OCI-LY7 (cell line): ENCODE data around the gene SLC66A2. TPM values are rescaled to one million over a fixed set of nuclear protein-coding genes. Genes with fewer than 3 reads are reported as not detected.

Source experiments
- BruUV-seq: library from RNA; stranded (reverse); fragments of 400-500 nt; replicated peaks from 2 replicates; lab custom pipeline; 2021; lab: Mats Ljungman, UMichigan
- CTCF ChIA-PET: fragments of 300-600 bp; sonication (Branson Sonifier 250); formaldehyde crosslinking; loops from one replicate; lab custom pipeline; 2022; ENCODE audit warnings: antibody characterized with exemption; ENCODE audit not compliant: unreplicated experiment; lab: Charles Lee
- POLR2A ChIA-PET: fragments of 300-600 bp; sonication (Branson Sonifier 250); formaldehyde crosslinking; loops from one replicate; lab custom pipeline; 2022; ENCODE audit warnings: antibody characterized with exemption; lab: Charles Lee
- DNase-seq: peaks from one replicate; pipeline ENCODE4 v3.0.0-alpha.2; 2015; ENCODE audit warnings: low spot score
- H2AFZ ChIP-seq: fragments of 200-600 bp; sonication (generic), shearing (Covaris generic); 2 replicates; pipeline ENCODE4 v1.6.1; 2014; ENCODE audit warnings: mild to moderate bottlenecking, antibody characterized with exemption, low read length, moderate library complexity
- H3K27ac ChIP-seq: fragments of 200-600 bp; sonication (generic); 2 replicates; pipeline ENCODE4 v1.5.1; 2014; ENCODE audit warnings: mixed run types, low read depth, mild to moderate bottlenecking, moderate library complexity, low read length, inconsistent platforms; ENCODE audit not compliant: poor library complexity, severe bottlenecking
- H3K36me3 ChIP-seq: fragments of 200-600 bp; sonication (generic); 2 replicates; pipeline ENCODE4 v1.6.1; 2014; ENCODE audit warnings: mild to moderate bottlenecking, antibody characterized with exemption, low read length, moderate library complexity, mixed read lengths; ENCODE audit not compliant: insufficient read depth
- H3K4me1 ChIP-seq: fragments of 200-600 bp; sonication (generic); 2 replicates; pipeline ENCODE4 v1.5.1; 2014; ENCODE audit warnings: mild to moderate bottlenecking, low read length; ENCODE audit not compliant: insufficient read depth, poor library complexity, severe bottlenecking
- H3K4me2 ChIP-seq: fragments of 200-600 bp; sonication (generic); 2 replicates; pipeline ENCODE4 v1.6.1; 2014; ENCODE audit warnings: mild to moderate bottlenecking, low read length
- H3K4me3 ChIP-seq: fragments of 200-600 bp; sonication (generic); 2 replicates; pipeline ENCODE4 v1.5.1; 2014; ENCODE audit warnings: mild to moderate bottlenecking, low read depth, low read length; ENCODE audit not compliant: poor library complexity, severe bottlenecking
- H3K79me2 ChIP-seq: fragments of 200-600 bp; sonication (generic); 2 replicates; pipeline ENCODE4 v1.6.1; 2016; ENCODE audit warnings: low read depth, mild to moderate bottlenecking, low read length, moderate library complexity, mixed read lengths; ENCODE audit not compliant: insufficient read depth
- H3K9me2 ChIP-seq: fragments of 200-600 bp; sonication (generic); 2 replicates; pipeline ENCODE4 v1.6.1; 2016; ENCODE audit warnings: mild to moderate bottlenecking, low read length, mixed read lengths; ENCODE audit not compliant: insufficient read depth
- H3K9me3 ChIP-seq: fragments of 200-600 bp; sonication (generic); 2 replicates; pipeline ENCODE4 v1.6.1; 2014; ENCODE audit warnings: mild to moderate bottlenecking, mixed run types, low read length, mixed read lengths
- H4K20me1 ChIP-seq: fragments of 200-600 bp; sonication (generic); 2 replicates; pipeline ENCODE4 v1.6.1; 2014; ENCODE audit warnings: mild to moderate bottlenecking, antibody characterized with exemption, low read length, moderate library complexity, mixed read lengths; ENCODE audit not compliant: insufficient read depth
- EZH2phosphoT487 ChIP-seq: fragments of 200-600 bp; sonication (generic); IDR thresholded peaks from 2 replicates; pipeline ENCODE4 v1.6.1; 2018; ENCODE audit warnings: low read depth, borderline replicate concordance, mild to moderate bottlenecking, mixed run types, antibody characterized with exemption, low read length, moderate library complexity, mixed read lengths
- intact Hi-C: fragments of 100-400 bp; cut with micrococcal nuclease; formaldehyde crosslinking; loops from one replicate; pipeline ENCODE4 v1.10.0; 2022; ENCODE audit not compliant: unreplicated experiment
- total RNA-seq, 2 experiments: library from RNA; depleted of rRNA in 1 of 2; stranded (reverse); fragments of >200 nt in 1 of 2; shearing (Covaris generic) in 1 of 2; gene quantifications; 2 replicates each; pipeline ENCODE4 v1.2.3, GENCODE V29; 2014 to 2022
- TF ChIP-seq, protein P1 (sequence below): fragments of 200-600 bp; sonication (generic); conservative IDR thresholded peaks from 2 replicates; pipeline ENCODE4 v1.5.1; 2014; ENCODE audit warnings: mild to moderate bottlenecking, antibody characterized with exemption, low read length, moderate library complexity, mixed read lengths

SLC66A2 gene
- total RNA-seq, 2 experiments from 2014 or later = 14.5 to 17.9 TPM

DNA sequence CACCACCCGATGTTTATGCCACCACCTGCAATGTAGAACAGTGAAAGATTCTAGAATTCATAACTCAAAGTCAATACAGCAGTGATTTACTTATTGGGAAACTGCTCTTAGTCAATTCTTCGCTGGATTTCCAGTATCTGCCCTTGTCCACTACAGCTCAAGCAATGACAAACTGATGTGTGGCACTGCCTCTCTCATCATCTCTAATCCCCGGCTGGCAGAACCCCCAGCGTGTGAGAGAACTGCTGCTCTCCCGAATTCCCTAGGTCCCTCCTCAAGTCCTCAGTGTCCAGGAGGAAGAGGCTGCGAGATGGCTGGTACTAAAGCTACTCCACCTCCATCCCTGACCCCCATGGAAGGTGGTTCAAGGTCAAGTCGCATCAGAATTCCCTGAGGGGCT lies 35.3 kb upstream of the SLC66A2 start:
- peaks cover 65% of the 10 kb centered on the region for H3K79me2 ChIP-seq
- H3K4me3 ChIP-seq = peak overlapping the region; percentile 98
- H2AFZ ChIP-seq = no peak overlapping the region
- H3K36me3 ChIP-seq = peaks cover 54% of the 10 kb centered on the region
- H3K9me2 ChIP-seq = no peaks in the 10 kb centered on the region
- POLR2A ChIA-PET = interaction anchor here (1.0 kb wide), 1 partner anchor 130 kb away, joined by 3 read pairs; no protein-coding TSS in a partner anchor
- CTCF ChIA-PET = no interaction called here
- H4K20me1 ChIP-seq = peaks cover 23% of the 10 kb centered on the region
- H3K27ac ChIP-seq = no peak overlapping the region
- no peak for TF ChIP-seq EZH2phosphoT487
- DNase-seq = no peak
- peaks cover 12% of the 10 kb centered on the region for H3K4me1 ChIP-seq
- intact Hi-C loops = loop anchor here (1.0 kb wide), 1 partner anchor 37 kb away; no protein-coding TSS in a partner anchor
- BruUV-seq = no TSS peak
- H3K9me3 ChIP-seq = no peaks in the 10 kb centered on the region
- peak overlapping the region; percentile 87 for H3K4me2 ChIP-seq

DNA sequence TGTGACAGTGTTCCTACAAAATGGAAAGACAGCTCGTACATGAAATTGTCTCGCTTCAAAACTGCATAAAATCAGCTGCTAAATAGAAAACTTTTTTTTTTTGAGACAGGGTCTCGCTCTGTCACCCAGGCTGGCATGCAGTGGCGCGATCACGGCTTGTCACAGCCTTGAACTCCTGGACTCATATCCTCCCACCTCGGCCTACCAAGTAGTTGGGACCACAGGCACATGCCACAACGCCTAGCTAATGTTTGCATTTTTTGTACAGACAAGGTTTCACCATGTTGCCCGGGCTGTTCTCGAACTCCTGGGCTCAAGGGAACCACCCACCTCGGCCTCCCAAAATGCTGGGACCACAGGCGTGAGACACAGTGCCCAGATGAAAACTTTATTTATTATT lies 33.7 kb upstream of the SLC66A2 start:
- Histone ChIP-seq H3K27ac (no peak overlapping the region), H3K79me2 (peaks cover 80% of the 10 kb centered on the region), H3K4me1 (peaks cover 12% of the 10 kb centered on the region), H3K36me3 (peaks cover 55% of the 10 kb centered on the region), H3K9me2 (no peaks in the 10 kb centered on the region), H3K4me2 (no peak overlapping the region), H4K20me1 (peaks cover 27% of the 10 kb centered on the region), H3K9me3 (no peaks in the 10 kb centered on the region), H2AFZ (no peak overlapping the region), H3K4me3 (no peak overlapping the region)
- ChIA-PET POLR2A (interaction anchor here (0.8 kb wide), 3 partner anchors 8 to 741 kb away, joined by 3 to 6 read pairs (median 4); no protein-coding TSS in a partner anchor), CTCF (no interaction called here)
- TF ChIP-seq, protein P1, sequence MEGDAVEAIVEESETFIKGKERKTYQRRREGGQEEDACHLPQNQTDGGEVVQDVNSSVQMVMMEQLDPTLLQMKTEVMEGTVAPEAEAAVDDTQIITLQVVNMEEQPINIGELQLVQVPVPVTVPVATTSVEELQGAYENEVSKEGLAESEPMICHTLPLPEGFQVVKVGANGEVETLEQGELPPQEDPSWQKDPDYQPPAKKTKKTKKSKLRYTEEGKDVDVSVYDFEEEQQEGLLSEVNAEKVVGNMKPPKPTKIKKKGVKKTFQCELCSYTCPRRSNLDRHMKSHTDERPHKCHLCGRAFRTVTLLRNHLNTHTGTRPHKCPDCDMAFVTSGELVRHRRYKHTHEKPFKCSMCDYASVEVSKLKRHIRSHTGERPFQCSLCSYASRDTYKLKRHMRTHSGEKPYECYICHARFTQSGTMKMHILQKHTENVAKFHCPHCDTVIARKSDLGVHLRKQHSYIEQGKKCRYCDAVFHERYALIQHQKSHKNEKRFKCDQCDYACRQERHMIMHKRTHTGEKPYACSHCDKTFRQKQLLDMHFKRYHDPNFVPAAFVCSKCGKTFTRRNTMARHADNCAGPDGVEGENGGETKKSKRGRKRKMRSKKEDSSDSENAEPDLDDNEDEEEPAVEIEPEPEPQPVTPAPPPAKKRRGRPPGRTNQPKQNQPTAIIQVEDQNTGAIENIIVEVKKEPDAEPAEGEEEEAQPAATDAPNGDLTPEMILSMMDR = no peak
- no peak for TF ChIP-seq EZH2phosphoT487
- intact Hi-C loops = no loop called here
- DNase-seq = no peak
- no TSS peak for BruUV-seq

DNA sequence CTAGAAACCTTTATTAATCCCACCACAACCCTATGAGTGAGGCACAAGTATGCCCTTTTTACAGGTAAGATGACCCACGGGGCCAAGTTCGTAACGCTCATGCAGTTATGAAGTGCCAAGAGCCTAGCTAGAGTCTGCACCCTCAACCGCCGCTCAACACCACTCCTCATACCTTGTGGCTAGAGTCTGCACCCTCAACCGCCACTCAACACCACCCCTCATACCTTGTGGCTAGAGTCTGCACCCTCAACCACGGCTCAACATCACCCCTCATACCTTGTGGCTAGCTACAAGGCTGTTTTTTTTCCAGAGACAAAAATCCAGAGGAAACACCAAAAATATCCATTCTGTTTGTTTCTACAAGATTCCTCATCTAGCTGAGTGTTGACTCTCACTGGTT lies 32.3 kb upstream of the SLC66A2 start:
- POLR2A ChIA-PET = no interaction called here

More for the DNA sequence above, 32.3 kb upstream of the SLC66A2 start:
- no peaks in the 10 kb centered on the region for H3K9me2 ChIP-seq
- no peaks in the 10 kb centered on the region for H3K9me3 ChIP-seq
- TF ChIP-seq, protein P1 = no peak
- no peak overlapping the region for H3K4me2 ChIP-seq
- CTCF ChIA-PET = interaction anchor here (0.6 kb wide), 1 partner anchor 50 kb away, joined by 3 read pairs; no protein-coding TSS in a partner anchor
- BruUV-seq = no TSS peak
- peaks cover 62% of the 10 kb centered on the region for H3K36me3 ChIP-seq
- intact Hi-C loops = no loop called here
- DNase-seq = no peak
- peaks cover 8% of the 10 kb centered on the region for H3K4me1 ChIP-seq
- H4K20me1 ChIP-seq = peaks cover 29% of the 10 kb centered on the region
- peaks cover 94% of the 10 kb centered on the region for H3K79me2 ChIP-seq
- no peak overlapping the region for H3K4me3 ChIP-seq
- no peak overlapping the region for H3K27ac ChIP-seq
- no peak overlapping the region for H2AFZ ChIP-seq
